ENCODE measurements around the gene GNG12.

DNA sequence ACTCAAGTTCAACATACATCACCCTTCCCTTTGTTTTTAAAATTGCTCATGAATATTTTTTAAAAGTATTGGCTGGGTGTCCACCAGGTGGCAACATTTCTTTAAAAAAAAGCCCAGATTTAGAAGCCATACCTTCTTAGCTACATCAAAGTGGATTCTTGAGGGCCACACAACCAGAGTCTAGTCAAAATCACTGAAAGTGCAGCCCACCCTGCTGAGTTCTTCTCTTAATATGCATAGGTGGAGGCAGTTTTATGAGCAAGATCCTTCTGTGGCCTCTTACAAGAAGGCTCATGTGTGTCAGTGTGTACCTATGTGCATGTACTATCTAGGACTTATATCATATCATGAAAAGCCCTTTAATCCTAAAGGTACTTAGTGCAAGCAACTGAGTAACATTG lies 16.9 kb upstream of the GNG12 start:
- TF ChIP-seq, protein P1, sequence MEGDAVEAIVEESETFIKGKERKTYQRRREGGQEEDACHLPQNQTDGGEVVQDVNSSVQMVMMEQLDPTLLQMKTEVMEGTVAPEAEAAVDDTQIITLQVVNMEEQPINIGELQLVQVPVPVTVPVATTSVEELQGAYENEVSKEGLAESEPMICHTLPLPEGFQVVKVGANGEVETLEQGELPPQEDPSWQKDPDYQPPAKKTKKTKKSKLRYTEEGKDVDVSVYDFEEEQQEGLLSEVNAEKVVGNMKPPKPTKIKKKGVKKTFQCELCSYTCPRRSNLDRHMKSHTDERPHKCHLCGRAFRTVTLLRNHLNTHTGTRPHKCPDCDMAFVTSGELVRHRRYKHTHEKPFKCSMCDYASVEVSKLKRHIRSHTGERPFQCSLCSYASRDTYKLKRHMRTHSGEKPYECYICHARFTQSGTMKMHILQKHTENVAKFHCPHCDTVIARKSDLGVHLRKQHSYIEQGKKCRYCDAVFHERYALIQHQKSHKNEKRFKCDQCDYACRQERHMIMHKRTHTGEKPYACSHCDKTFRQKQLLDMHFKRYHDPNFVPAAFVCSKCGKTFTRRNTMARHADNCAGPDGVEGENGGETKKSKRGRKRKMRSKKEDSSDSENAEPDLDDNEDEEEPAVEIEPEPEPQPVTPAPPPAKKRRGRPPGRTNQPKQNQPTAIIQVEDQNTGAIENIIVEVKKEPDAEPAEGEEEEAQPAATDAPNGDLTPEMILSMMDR (conservative IDR thresholded peaks at IDR 0.05 in 1 of 2, IDR thresholded peaks at IDR 0.05 in 1 of 2; ENCODE audit: extremely low read depth in 1 of 2, insufficient read depth in 1 of 2, low read depth in 1 of 2, low read length in 2 of 2): peak; percentile 51 to 60
- no peak for TF ChIP-seq EZH2 (IDR thresholded peaks at IDR 0.05; ENCODE audit: borderline replicate concordance, low read length)
